Measurements from ENCODE around the gene CLDN12.

Gene CLDN12

DNA sequence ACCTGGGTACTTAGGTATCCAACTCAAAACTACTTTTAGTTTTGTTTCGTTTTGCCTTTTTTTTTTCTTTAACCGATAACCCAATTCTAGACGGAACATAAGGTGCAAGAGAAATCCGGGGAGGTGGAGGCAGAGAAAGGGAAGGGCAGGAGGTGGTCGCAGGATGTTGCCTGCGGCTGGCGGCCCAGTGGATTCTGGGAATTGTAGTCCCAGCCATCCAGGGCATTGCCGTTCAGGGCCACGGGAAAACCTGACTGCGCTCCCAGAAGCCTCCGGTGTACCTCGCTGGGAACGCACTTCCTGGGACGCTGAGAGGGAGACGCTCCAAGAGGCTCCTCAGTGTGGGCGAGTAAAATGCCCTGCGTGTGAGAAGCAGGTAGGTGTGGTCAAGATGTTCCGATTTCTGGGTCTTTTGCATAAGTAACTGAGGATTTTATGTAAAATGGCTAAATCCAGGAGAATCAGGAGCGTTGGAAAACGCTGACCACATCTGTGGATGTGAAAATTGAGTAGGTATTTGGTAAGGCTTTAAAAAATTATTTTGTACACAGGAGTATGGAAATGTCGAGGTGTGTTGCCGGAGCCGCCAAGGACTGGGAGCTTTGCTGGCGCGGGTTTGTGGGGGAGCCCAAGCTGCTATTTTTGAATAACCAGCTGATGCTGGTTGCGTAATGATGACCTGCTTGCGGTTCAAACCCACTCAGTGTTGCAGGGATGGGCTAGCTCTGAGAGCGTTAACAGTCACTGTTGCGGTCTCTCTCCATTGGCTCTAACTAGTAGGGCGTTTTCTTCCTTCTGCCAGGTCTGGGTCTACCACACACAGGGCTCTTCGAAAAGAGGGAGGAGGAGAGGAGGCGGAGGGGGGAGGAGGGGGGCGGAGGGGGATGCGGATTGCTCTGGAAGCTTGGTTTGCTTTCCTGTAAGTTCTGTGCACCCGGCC lies at the start of gene CLDN12:
Gene CLDN12 (plus strand): TSS at position 288 of the 940 bp plus-strand sequence. CDS start 9,216 bp downstream, outside the sequence.
- DNase-seq, result peak; percentile 72

DNA sequence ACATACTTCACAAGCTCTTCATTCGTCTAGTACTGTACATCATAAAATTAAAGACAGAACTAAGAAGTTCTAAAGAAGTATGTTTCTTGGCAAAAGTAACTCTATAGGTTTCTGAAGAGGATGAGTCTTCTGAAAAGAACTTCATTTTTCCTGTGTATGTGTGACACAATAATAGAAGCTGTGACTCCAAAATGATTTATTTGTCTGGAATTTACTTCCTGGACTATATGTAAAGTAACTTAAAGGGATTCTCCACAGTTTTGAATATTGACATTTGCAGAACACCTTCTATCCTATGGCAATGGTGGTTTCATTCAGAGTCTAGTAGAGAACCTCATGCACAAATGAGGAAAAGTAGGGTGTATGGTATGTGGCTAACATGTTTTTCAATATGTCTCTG lies 19.8 kb upstream of the CLDN12 start:
- no peak for DNase-seq

DNA sequence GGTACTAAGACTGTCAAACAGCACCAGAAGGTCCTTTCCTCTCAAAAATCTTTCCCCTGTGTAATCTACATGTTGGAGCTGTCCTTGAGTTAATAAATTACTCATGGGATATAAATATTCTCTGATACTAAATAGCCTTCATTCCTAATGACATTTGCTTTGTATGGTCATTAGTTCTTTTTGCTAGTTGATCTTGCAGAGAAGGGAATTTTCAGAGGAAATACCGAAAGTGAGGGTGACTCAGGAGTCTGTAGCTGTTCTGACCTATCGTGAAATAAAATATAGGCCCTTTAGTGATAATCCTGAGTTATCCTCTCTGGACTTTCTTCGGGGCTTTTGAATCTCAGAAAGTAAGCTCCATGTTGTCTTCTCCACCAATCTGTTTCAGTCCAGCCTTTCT lies 19.4 kb upstream of the CLDN12 start:
- DNase-seq, result no peak

DNA sequence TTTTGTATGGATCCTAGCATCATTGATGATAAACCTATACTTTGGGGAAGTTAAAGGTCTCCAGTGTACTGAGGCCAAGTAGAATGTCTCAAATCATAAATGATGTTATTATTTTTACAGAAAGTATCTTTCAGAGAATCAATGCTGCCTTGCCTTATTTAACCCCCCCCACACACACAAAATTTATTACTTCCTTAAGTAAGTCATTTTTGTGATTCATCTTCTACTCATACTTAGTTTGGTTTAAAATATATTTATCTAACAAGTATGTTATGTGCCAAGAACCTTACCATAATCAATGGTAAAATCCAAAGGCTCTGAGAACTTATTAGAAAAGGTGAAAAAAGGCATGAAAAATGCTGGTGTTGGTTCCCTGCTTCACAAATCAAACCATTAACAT lies 18.8 kb upstream of the CLDN12 start:
- no peak for DNase-seq

DNA sequence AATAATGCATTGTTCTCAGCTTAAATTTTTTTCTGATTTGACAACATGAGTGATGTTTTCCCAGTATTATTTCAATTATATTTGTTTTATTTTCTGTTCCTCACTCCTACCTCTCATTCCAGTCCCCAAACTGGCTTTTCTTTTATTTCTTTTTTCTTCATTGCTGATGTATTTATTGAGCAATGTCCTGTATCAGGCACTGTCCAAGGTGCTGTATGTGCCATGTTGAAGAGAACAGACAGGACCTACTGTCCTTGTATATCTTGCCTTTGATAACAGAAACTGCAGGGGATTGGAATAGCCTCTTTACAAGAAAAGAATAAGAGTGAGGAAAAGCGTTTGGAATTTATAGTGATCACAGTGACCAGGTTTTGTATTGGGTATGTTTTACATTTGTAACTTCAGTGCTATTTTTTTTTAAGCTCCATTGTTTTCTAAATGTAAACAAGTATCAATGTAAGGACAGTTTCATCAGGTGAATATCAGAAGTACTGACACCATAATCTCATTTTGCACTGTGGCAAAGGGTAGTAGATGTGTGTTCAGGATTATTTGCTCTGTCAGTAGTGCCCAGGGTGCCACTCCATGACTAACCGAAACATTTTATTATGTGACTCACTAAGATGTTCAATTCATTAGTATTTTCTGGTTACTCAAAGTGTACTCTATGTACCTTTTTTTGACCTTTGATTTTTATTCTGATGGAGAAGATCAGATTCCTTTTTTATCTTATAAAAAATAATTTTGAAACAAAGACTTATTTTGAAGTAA lies 15.6 kb upstream of the CLDN12 start:
- no peak for DNase-seq

DNA sequence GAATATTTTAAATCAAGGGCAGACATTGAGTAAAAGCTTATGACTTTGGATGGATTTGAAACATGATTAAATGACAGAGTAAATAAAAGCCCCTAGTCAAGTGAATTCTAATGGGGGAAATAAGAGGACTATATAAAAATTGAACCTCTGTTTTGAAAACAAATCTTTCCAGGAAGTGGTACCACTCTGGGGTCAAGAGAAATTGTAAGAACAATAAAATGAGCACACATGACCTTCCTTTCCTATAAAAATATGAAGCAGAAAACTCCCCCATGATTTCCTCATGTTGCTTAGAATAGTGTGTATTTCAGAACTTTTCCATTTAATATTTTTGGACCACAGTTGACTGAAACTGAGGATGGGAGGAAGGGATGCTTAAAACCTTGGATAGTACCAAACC lies 12.3 kb upstream of the CLDN12 start:
- DNase-seq, result no peak

DNA sequence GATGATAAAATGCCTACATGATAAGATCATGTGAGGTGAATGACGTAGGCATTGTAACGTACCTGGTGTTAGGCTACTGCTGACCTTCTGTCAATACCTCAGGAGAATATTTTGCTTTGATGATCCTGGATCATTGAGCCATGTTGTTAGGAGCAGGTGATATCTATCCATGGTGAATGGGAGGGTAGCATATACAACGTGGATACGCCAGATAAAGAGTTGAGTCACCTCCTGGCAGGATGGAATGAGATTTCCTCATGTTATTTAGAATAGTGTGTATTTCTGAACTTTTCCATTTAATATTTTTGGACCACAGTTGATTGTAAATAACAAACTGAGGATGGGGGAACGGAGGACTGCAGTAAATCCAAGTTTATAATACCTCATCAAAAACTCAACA lies 11.8 kb upstream of the CLDN12 start:
- DNase-seq, result no peak

DNA sequence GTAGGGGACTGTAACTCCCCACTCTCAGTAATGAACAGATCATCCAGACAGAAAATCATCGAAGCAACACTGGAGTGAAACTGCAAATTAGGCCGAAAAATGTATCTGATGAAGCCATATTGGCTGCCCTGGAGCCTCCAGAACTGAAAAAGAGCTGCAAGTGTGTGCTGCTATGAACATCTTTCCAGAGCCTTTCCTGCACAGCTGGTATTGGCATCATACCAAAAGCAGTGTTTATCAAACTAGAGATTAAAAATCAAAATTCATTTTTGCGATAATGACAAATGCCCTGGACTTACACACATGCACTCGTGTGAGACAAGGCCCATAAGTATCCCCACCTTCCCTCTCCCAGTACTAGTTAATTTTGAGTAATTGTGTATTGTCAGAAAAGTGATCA lies 6.8 kb upstream of the CLDN12 start:
- DNase-seq, result no peak

DNA sequence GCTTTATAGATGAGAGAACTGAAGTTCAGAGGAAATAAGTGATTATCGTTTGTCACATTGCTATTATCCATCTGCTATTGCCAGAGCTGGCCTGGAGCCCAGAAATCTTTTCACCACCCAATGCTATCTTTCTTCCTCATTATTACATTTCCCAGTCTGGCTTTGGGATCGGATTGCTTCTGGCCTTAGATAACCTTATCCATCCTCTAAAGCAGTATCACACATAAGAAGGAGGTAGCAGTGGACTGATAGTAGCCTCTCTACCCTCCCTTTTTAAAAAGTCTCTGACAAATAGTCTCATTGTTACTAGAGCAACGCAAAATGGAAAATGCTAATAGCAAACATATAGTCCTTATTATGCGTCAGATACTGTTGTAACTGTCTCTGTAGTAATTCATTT lies 1.3 kb upstream of the CLDN12 start:
- no peak for DNase-seq

DNA sequence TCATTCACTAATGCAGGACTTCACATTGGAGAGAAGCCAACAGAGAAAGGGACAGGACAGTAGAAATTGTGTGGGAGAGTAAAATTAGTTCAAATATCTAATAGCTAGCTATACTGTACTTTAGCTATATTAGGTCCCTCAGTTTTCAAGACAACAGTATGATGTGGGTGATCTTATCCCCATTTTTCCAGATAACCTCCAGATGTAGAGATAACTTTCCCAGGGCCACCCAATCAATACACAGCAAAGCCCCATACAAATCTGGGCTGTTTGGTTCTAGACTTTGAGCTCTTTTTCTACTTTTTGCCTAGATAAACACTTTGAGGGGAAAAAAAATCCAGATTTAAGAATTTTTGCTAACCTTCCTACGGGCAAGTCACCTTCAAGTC lies 482 bp upstream of the CLDN12 start:
- DNase-seq, result no peak

DNA sequence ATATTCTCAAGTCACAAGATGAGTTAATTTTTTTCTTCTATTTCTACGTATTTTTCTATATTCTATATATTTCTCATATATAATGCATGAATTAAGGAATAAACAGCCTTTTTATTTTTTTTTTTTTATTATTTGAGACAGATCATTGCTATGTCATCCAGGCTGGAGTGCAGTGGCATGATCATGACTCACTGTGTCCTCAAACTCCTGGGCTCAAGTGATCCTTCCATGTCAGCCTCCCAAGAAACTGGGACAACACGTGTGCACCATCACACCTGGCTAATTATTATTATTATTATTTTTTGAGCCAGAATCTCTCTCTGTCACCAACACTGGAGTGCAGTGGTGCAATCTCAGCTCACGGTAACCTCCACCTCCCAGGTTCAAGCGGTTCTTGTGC lies 1.5 kb downstream of the CLDN12 start:
- no peak for DNase-seq

DNA sequence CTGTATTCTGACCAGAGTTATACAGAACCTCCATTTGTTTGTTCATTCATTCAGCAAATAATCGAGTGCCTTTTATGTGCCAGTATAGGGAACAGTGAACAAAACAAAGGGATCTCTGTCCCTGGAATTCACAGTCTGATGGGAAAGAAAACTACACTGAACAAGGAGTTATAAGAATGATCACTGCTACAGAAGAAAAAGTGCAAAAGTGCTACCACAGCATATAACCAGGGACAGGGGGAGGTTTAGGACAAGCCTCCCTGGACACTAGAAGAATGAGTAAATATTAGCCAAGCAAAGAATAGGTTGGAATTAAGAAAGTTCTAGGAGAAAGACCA lies 4.2 kb downstream of the CLDN12 start:
- DNase-seq, result no peak

DNA sequence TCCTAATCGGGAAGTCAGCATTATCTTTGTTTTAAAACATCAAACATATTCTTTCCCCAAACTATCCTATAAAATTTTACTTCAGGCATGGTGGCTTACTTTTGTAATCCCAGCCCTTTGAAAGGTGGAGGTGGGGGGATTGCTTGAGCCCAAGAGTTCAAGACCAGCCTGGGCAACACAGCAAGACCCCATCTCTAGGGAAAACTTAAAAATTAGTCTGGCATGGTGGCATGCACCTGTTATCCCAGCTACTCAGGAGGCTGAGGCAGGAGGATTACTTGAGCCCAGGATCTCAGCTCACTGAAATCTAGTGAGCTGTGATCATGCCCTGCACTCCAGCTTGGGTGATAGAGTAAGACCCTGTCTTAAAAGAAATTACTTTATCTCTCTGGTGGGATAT lies 4.9 kb downstream of the CLDN12 start:
- no peak for DNase-seq

DNA sequence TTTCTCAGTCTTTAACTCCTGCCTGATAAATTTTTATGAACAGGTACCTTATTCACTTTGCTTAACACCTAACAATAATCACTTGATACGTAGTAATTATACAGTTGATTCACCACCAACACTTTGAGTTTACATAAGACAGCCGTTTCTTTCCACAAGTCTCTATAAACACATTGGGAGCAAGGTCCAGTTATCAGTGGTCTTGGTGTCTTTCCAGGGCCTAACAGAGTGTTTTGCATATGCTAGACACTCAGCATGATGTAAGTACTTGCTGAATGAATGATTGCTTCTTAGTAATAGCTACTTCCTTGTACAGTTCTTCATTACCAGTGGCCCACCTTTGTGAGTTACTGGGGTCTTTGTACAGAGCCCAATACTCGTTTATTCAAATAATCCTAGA lies 6.4 kb downstream of the CLDN12 start:
- DNase-seq, result no peak

DNA sequence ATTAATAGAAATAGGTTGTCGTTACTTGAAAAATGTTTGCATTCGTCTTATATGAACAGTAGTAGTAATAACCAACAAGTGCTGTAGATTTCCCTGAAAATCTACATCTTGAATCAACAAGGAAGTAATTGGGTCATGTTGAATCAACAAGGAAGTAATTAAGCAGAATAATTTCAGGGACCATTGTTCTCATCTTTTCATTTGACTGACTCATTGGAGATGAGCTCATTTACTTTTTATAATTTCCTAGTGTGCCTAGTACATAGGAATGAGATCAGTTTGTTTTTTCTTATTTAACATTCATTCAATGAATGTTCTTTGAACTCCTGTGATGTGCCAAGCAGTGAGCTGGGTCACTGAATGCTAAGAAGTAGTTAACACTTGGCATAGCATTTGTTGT lies 8.2 kb downstream of the CLDN12 start:
- DNase-seq, result no peak

DNA sequence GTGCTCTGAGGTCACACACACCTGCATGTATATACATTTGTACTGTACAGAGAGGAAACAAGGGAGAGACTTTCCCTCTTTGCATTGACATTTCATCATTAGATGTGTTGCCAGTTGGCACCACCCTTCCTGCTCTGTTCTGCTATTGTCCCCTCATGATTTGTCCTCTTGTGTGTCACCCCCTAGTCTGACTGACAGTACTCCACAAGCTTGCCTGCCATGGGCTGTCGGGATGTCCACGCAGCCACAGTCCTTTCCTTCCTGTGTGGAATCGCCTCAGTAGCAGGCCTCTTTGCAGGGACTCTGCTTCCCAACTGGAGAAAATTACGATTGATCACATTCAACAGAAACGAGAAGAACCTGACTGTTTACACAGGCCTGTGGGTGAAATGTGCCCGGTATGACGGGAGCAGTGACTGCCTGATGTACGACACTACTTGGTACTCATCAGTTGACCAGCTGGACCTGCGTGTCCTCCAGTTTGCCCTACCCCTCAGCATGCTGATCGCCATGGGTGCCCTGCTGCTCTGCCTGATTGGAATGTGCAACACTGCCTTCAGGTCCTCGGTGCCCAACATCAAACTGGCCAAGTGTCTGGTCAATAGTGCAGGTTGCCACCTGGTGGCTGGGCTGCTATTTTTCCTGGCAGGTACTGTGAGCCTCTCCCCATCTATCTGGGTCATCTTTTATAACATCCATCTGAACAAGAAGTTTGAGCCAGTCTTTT lies 9.4 kb downstream of the CLDN12 start:
- peak; percentile 34 for DNase-seq

DNA sequence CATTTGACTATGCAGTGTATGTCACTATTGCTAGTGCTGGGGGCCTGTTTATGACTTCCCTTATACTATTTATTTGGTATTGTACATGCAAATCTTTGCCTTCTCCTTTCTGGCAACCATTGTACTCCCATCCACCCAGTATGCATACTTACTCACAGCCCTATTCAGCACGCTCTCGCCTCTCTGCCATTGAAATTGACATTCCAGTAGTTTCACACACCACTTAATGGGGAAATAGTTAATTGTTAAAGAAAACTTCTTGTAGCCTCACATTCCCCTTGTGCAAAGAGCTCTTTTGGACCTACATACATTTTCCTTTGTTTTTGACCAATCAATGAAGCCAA lies 9.9 kb downstream of the CLDN12 start:
- DNase-seq, result no peak

DNA sequence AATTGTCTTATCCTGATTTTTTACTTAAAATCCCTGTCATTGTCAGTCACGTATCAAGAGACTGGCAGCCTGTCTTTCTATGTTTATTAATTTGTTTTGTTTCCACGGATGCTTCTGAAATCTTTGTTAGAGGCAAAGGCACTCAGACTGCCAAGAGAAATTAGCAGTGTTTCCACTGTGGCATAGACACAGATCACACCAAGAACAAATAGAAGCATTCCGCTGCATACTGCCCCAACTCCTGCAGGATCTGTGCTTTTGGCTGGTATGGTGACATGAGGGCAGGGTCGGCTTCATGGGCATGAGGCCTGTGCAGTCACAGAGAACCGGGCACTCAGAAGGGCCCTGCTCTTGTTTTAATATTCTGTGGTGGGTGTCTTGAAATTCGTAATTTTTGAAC lies 18.4 kb downstream of the CLDN12 start:
- no peak for DNase-seq

DNA sequence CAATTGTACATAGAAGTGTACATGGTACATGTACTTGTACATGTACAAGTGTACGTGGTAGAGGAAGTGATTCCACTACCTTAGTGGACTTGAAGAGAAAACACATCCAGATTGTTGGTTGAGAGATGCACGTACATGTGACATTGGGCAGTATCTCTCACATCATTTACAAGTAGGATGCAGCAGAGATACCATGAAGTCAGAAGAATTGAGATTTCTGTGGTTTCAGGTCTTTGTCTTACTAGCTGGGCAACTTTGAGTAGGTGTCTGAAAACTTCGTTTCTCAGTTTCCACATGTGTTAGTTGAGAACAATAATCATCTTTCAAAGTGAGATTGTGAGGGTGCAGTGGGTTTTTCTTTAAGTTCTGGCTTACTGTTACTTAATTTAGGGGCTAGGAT lies 21.5 kb downstream of the CLDN12 start:
- DNase-seq, result no peak

DNA sequence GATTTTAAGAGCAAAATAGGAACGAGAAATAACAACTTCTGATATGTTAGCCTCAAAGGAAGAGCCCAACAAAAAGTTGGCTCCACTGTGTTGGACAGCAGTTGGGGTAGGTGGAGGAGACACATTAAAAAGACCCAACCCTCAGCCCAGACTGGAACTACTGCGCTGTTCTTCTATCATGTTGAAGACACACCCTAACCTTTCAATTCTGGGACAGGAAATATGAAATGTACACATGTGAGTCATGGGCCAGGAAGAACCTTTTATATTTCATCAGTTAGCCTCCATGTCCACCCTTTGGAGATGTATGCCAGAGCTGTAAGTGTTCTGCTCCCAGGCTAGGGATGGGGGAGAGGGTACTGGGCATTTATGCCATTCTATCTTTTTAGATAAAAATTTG lies 22.1 kb downstream of the CLDN12 start:
- DNase-seq, result no peak

DNA sequence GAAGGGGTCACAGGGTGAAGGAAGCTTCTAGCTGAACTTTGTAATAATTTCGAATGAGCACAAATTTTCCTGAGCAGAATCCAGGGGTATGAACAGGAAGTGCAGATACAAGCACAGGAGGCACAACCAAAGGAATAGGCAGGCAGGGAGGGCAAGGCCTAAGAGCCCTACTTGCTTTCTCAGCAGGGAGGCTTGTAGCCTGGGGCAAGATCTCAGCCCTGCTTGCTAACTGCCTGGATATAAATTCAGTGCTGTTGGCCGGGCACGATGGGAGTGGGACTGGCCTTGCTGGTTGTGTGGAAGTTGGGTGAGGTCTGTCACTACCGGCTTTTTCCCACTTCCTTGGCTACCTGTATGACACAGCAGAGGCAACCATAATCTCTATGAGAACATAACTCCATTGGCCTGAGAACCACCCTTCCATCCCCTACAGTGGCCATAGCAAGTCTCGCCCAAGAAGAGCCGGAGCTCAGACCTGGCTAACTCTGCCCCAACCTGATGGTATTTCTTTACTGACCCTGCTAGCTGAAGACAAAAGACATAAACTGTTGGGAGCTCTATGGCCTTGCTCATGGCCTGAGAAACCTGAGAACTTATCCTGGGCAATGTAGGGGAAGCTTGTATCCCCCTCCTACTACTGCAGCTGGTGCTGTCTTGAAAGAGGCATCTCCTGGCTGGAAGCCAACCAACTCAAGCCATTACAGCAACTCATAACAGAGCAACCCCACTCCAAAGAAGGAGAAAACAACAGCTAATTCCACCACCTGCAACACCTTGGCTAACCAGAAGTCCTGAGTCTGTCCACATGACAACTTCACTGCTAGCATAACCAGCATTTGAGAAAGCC lies 27.6 kb downstream of the CLDN12 start:
- DNase-seq, result no peak

DNA sequence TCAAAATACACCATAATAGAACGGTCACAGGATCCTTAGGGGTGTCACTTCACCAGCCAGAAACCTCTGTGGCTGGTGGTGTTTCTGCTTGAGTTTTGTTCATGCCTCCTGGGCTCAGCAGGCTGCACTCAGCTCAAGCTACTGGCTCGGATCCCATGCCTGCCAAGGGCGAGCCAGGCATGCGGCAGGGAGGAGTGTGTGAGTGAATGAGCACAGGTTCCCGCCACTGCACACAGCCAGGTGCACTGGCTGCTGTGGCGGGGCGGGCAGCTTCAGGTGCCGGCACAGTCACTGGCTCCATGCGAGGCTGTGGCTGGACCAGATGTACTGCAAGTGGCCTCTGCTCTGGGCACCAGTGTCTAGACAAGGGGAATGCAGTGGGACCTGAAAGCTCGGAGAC lies 29.5 kb downstream of the CLDN12 start:
- DNase-seq, result no peak

DNA sequence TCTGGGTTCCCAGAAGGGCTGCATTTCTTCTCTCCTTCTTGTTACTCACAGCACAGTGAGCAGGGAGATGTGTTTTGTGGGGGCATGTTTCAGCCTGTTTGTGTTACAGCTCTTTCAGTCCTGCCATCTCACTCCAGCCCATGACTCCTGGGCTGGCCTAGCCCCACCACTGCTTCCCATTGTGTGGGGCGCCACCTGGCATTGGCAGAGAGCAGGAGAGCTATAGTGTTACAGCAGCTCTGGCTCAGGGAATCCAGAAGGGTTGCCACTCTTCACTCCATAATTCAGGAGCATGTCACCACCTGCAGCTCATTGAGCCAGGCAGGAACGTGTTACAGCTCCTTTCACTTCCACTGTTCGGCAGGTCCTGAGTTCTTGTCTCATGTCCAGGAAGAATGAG lies 30.0 kb downstream of the CLDN12 start:
- DNase-seq, result no peak
